Measurements from ENCODE around the gene PRTFDC1.

PRTFDC1 gene

DNA sequence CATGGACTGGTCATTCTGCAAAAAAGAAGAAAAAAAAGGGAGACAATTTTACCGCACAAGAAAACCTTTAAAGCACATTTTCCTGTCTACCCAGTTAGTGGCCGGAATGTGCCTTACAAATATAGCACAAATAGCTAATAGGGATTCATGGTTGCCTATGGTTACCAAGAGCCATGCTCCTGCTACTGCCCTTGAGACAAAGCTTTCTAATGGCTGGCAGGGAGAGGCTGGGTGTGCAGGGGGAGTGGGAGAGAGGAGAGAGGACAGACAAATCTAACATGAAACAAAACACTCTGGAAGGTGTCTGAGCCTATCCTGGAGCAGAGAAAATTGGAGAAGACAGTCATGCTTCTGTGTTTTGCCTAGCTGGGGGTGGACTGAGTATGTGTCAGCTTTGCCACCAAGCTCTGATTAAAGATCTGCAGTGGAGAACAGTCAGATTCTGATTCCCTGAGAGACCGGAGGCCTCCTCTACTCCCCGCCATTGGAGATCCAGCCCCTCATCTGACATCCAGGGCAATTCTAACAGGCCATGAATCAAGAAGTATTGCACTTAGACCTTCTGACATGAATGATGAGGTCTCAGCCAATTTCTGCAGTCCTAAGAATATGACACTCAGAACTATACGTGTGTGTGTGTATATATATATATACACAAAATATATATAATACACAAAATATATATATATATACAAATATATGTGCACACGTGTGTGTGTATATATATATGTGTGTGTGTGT is 80.2 kb downstream of the PRTFDC1 start:
- DNase-seq (ENCODE audit: low read depth) = no peak

DNA sequence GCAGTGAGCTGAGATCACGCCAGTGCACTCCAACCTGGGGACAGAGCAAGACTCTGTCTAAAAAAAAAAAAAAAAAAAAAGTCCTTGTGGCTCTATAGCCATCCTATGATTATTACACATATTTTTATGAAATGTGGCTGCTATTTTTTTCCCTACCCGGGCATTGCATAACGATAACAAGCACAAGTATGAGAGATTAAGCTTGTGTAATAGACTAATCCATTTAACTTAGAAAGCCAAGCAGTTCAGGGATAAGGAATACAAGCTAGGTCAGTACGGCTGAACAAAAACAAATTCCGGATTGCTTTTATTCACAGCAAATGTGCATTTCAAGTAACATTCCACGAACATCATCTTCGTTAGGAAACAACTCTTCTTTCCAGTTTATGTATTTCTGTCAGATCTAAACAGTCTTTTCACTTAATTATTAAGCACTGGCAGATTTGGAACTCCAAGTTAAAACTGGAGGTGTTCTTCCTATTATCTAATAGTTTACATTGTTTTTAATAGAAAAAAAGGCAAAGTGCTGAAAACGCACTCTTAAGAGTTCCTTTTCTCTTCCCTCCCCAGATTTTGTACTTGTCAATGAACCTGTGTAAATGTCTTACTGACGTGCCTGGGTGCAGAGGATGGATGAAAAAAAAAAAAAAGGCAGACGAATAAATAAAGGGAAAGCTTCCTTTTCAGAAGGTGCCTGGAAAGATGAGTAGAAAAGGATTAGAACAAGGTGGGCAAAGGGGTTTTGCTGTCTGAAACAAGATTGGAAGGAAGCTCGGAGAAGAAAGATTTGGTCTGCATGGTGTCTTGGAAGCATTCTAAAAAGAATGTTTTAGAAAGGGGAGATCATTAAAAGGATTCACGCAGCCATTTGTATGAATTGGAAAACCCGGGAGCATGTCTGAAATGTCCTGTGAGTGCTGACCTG is 81.1 kb downstream of the PRTFDC1 start:
- no peak for DNase-seq (ENCODE audit: low read depth)

- DNase-seq (ENCODE audit: low read depth) = no peak
Observed at GRCh38 chr10:24869354-24870015, 82.9 kb downstream of the PRTFDC1 start.

GRCh38 chr10:24866604-24867583 is 85.5 kb downstream of the PRTFDC1 start:
- DNase-seq (ENCODE audit: low read depth) = no peak

DNA sequence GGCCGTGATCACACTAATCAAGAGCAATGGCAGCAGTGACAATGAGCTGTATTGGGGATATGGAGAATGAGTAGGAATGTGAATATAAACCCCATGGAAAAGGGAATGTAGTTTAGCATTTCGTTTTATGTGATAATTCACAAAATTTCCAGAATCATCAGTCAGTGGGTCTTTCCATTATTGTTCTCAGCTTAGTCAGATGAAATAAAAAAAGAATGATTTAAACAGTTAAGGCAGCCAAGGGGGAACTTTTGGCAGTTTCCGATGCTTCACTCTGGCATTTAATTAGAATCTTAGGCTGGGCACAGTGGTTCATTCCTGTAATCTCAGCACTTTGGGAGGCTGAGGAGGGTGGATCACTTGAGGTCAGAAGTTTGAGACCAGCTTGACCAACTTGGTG is 86.6 kb downstream of the PRTFDC1 start:
- DNase-seq (ENCODE audit: low read depth) = no peak

DNA sequence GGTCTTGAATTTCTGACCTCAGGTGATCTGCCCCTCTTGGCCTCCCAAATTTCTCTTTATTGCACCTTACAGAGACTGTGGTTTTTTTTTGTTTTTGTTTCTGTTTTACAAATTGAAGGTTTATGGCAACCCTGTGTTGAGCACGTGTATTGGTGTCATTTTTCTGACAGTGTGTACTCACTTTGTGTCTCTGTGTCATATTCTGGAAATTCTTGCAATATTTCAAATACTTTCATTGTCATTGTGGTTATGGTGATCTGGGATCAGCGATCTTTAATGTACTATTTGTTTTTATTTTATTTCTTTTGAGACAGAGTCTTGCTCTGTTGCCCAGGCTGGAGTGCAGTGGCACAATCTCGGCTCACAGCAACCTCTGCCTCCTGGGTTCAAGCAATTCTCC is 89.8 kb downstream of the PRTFDC1 start:
- DNase-seq (ENCODE audit: low read depth) = no peak

DNA sequence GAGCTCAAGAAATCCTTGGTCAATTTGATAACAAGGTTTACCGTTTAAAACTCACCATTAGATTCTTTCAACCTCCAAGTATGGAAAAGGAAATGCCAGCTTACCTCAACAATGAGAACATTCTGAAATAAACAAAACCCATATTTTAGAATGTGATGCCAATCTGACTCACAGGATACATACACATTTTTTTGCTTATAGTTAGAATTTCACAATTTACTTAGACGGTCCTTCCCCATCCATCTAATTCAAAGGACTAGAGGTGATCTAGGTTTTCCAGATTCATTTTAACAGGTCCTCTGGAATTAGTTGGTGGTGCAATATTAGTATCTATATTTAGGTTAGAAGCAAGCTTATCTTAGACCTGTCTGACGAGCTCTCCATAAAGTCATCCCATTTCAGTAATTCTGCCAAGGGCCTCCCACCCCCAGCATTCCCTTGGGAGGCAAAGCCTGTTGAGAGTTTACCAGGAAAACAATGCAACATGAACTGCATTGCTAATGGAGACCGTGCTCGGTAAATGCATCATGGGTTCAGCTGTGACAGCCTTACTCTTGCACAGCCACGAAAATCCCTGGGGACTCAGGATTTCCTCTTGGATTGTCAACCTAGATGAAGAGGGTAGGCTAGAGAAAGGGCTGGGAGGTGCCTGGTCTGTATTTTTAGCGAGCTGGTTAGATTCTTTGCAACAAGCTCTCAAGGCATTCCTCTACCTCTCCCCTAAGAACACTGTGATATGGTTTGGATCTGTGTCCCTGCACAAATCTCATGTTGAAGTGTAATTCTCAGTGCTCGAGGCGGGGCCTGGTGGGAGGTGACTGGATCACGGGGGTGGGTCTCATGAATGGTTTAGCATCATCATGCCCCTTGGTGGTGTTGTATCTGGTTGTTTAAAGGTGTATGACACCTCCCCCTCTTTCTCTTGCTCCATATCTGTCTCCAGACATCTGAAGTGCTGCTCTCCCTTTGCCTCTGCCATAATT is 93.8 kb downstream of the PRTFDC1 start:
- no peak for DNase-seq (ENCODE audit: low read depth)

DNA sequence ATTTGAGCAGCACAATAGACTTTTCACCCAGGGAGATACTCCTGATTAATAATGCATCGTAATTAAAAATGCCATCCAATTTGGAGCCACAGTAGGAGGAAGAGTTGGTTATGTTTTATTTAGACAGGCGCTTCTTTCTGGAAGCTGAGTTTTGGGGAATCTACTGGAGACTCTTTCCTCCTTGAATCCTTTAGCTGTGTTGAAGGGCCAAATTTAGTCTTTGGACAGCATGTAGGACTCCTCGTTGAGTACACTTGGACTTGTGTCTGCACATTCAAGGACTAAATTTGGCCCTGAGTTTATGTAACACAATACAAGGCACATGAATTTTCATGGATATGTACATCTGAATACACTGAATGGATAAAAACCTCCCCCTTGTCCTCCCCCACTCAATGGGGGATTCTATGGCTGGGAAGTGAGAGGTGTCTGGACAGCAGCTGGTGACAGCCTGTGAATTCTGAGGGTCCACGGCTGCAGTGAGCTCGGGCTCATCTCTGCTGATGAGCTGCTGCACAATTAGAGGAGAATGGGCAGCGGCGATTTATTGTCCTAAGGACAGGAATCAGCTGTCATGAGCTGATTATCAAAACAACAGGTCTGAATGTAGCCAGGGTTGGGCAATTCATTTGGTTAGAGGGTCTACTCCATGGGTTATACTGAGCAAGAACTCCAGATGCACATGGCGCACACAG is 95.2 kb downstream of the PRTFDC1 start:
- no peak for DNase-seq (ENCODE audit: low read depth)

GRCh38 chr10:24854256-24854655 is 98.2 kb downstream of the PRTFDC1 start:
- no peak for DNase-seq (ENCODE audit: low read depth)

GRCh38 chr10:24853661-24854060 is 98.7 kb downstream of the PRTFDC1 start:
- DNase-seq (ENCODE audit: low read depth) = no peak

GRCh38 chr10:24851629-24852028 is 100.8 kb downstream of the PRTFDC1 start:
- no peak for DNase-seq (ENCODE audit: low read depth)

DNA sequence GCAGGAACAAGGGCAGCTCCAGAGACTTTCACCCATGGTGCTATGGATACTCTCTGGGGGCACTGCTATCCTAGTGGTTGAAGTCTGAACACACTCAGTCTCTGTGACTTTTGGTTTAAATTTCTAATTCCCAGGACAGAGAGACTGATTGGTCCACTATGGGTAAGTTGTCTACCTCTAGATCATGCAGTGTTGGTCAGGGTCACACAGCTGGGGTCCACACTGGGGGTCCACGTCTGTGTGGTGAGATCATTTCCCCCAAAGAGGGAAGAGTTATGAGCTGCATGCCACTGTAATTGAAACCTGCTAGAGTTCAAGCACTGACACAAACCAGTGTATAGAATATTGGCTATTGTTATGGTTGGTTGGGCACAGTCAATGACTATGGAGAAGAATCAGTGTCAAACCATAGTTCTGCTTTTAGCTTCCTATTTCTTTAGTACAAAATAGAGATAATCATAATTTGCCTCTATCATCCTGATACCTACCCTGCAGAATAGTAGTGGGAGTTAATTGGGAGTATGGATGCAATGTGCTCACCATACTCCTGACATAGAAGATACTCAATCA is 101.6 kb downstream of the PRTFDC1 start:
- no peak for DNase-seq (ENCODE audit: low read depth)

DNA sequence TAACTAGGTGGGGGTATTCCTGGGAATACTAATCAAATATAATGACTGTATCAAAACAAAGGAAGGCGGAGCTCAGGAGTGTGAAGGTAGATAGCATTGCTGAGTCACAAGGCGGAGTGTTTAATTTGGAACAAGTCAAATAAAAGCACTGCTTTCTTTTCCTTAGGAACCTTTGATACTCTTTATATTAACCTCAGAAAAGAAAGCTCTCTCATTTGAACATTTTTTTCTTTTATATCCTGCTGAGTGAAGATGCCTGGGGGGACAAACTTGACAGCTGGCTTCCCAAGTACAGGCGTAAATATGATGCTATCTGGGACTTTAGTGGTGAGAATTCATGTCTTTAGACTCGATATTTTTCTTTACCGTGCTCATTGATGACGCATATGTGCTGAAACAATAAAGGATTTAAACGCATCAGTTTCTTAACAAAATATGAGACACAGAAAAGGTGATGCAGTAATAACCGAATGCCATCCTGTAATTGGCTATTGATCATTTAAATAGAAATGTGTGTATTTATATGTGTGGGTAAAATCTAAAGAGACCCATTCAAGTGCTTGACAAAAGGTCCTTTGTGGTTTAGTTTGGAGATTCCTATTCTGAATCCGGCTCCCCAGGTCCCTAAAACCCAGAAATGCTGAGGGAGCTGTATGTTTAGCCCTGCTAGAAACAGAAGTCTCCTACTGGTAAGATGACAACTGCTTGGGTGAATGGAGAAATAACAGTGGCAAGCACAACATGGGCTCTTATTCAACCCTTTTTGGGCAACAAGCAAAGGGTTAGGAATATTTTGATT is 102.7 kb downstream of the PRTFDC1 start:
- no peak for DNase-seq (ENCODE audit: low read depth)

DNA sequence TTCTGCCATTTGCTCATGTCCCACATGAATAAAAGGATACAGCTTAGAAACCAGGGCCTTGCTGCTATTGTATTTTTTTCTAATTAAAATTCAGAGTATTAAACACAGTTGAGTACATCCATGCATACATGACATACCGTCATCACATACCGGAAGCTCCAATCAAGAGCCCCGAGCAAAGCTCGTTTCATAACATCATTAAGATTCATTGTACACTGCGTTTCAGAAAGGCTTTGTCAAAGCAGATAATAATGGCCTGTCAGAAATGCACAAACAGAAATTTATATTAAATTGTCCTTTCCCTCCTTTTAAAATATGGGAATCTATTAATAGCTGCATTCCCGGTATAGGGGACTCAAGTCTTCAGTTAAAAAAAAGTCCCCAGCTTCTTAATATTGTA is 103.4 kb downstream of the PRTFDC1 start:
- no peak for DNase-seq (ENCODE audit: low read depth)

DNA sequence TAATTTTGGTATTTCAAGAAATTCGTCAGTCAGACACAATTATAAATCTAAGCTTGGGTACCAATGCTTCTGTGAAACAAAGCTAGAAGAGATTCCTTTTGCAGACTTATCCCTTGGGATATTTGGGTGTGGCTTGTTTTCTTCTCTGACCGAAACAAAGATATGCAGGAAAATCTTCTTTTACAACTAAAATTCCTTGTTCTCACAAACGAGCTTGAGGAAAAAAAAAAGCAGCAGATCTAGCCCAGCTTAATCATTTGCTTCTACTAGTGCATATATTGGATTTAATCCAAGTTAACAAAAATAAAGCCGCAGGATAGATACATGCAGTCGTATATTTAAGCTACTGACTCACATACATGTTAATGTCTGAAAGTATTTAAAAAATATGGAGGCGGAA is 104.2 kb downstream of the PRTFDC1 start:
- no peak for DNase-seq (ENCODE audit: low read depth)

DNA sequence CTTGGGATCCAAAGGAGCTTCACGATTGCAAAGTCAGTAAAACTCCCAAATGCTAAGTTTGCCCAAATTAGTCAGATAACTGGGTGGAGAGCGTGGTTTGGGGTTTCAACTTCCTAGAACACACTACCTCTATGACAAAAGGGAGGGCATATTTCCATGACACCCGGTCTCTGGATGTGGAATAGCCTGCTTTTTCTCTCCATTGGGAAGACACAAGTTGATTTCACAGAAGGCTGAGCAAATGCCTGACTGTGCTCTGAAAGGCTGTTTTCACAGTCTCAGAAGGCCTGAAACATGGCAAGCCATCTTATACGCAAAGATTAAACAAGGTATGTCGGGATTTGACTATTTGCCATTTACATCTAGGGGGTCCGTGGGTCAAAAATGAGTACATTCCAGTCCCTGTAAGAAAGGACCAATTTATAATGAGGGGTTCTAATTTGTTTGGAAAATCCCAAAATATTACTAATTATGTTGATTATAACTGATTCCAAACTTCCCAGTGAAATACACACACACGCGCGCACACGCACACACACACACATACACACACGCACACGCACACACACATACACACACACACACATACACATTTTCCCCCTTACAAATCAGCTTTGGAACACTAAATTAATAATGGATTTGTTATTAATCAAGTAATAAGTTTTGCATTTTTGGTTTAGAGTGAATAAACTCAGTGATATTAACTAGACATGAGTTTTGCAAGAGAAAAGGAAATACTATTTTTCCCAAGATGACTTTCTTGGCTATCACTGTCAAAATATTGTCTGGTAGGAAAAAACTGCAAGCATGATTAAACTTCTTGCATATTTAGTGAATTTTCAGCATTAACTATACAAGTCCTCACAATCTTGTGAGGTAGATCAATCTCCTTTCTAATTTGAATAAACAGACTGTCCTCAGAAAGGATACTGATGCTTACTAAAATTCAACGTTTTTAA is 105.0 kb downstream of the PRTFDC1 start:
- no peak for DNase-seq (ENCODE audit: low read depth)

GRCh38 chr10:24844742-24845141 is 107.7 kb downstream of the PRTFDC1 start:
- no peak for DNase-seq (ENCODE audit: low read depth)

Measured in stimulated activated CD8-positive, alpha-beta memory T cell treated with anti-CD3 and anti-CD28 coated beads, Interleukin-7, amount 100 ng/mL, for 24 hours (primary cell).